Fibroblast of lung (primary cell): Measurements from ENCODE around the gene KRT20. TPM values are rescaled to one million over a fixed set of nuclear protein-coding genes. Genes with fewer than 3 reads are reported as not detected.

Experiments used
- DNase-seq, 2 donors: peaks; one replicate each; pipeline versions ENCODE4 v3.0.0 to v3.0.0-alpha.2; 2010; ENCODE audit warnings: low read depth in 2 of 2
- H2AFZ ChIP-seq: 2 replicates; pipeline ENCODE4 v1.5.1; 2012; ENCODE audit warnings: low read length, control low read depth, inconsistent platforms
- H3K27ac ChIP-seq: 2 replicates; pipeline ENCODE4 v1.5.1; 2011; ENCODE audit warnings: low read length, control low read depth; ENCODE audit not compliant: insufficient read depth
- H3K27me3 ChIP-seq: 2 replicates; pipeline ENCODE4 v1.5.1; 2011; ENCODE audit warnings: mild to moderate bottlenecking, low read length; ENCODE audit not compliant: control insufficient read depth, insufficient read depth
- H3K36me3 ChIP-seq: 2 replicates; pipeline ENCODE4 v1.5.1; 2011; ENCODE audit warnings: low read length; ENCODE audit not compliant: control insufficient read depth, insufficient read depth
- H3K4me1 ChIP-seq: 2 replicates; pipeline ENCODE4 v1.5.1; 2011; ENCODE audit warnings: low read length; ENCODE audit not compliant: control insufficient read depth, insufficient read depth; ENCODE audit errors: extremely low read depth
- H3K4me2 ChIP-seq: 2 replicates; pipeline ENCODE4 v1.5.1; 2011; ENCODE audit warnings: low read length, control low read depth; ENCODE audit not compliant: insufficient read depth; ENCODE audit errors: extremely low read depth
- H3K4me3 ChIP-seq, 4 experiments: fragments of 200-600 bp in 1 of 4; sonication (generic) in 1 of 4; replicated peaks in 1 of 4; 2 replicates each; pipeline ENCODE4 v1.5.1; 2011 to 2016; ENCODE audit warnings: low read length in 4 of 4, low read depth in 3 of 4, mild to moderate bottlenecking in 3 of 4, control low read depth in 2 of 4, inconsistent platforms in 1 of 4, mixed read lengths in 1 of 4; ENCODE audit not compliant: insufficient read depth in 1 of 4; ENCODE audit errors: control extremely low read depth in 1 of 4
- H3K79me2 ChIP-seq: 2 replicates; pipeline ENCODE4 v1.5.1; 2012; ENCODE audit warnings: mild to moderate bottlenecking, low read length, inconsistent platforms; ENCODE audit not compliant: control insufficient read depth, insufficient read depth
- H3K9ac ChIP-seq: 2 replicates; pipeline ENCODE4 v1.5.1; 2011; ENCODE audit warnings: mild to moderate bottlenecking, low read length, control low read depth; ENCODE audit not compliant: insufficient read depth
- H3K9me3 ChIP-seq: 2 replicates; pipeline ENCODE4 v1.5.1; 2012; ENCODE audit warnings: low read depth, low read length; ENCODE audit not compliant: control insufficient read depth, insufficient read depth
- H4K20me1 ChIP-seq: 2 replicates; pipeline ENCODE4 v1.5.1; 2011; ENCODE audit warnings: low read length; ENCODE audit not compliant: control insufficient read depth, insufficient read depth; ENCODE audit errors: extremely low read depth
- CTCF ChIP-seq, 2 donors: IDR thresholded peaks in 1 of 2; conservative IDR thresholded peaks in 1 of 2; 1 replicate in 1 of 2; 2 replicates in 1 of 2; pipeline ENCODE4 v1.5.1; 2011 to 2012; ENCODE audit warnings: low read length in 2 of 2, control low read depth in 1 of 2, inconsistent platforms in 1 of 2, low read depth in 1 of 2, mild to moderate bottlenecking in 1 of 2
- EZH2 ChIP-seq: IDR thresholded peaks from 2 replicates; pipeline ENCODE4 v1.5.1; 2012; ENCODE audit warnings: low read length, control low read depth, mild to moderate bottlenecking; ENCODE audit errors: missing control alignments
- polyA plus RNA-seq, 2 donors: library from polyadenylated mRNA; depleted of rRNA in 1 of 2; stranded (reverse) in 1 of 2; unstranded in 1 of 2; fragments of >200 nt; gene quantifications; 2 replicates each; pipeline ENCODE4 v1.2.1, GENCODE V29; 2011 to 2012; ENCODE audit warnings: missing spikeins in 1 of 2
- total RNA-seq: library from RNA; depleted of rRNA; stranded (reverse); fragments of >200 nt; gene quantifications from 2 replicates; pipeline ENCODE4 v1.2.1, GENCODE V29; 2014

KRT20 gene
- total and polyA plus RNA-seq, 2 donors (not counting 1 experiment from before 2014, with no cell fraction given): not detected

GRCh38 chr17:40849723-40850122 is 35.3 kb downstream of the KRT20 start:
- H3K9me3 ChIP-seq: no peaks in the 10 kb centered on the region
- no peaks in the 10 kb centered on the region for H4K20me1 ChIP-seq
- no peaks in the 10 kb centered on the region for H3K27me3 ChIP-seq
- H3K36me3 ChIP-seq: no peaks in the 10 kb centered on the region
- no peaks in the 10 kb centered on the region for H3K79me2 ChIP-seq
- no peak overlapping the region for H3K9ac ChIP-seq
- no peak overlapping the region for H3K4me2 ChIP-seq
- H3K27ac ChIP-seq: no peak overlapping the region
- no peak overlapping the region for H3K4me3 ChIP-seq
- no peak overlapping the region for H2AFZ ChIP-seq
- no peak for DNase-seq
- no peak for TF ChIP-seq EZH2
- no peaks in the 10 kb centered on the region for H3K4me1 ChIP-seq

- Histone ChIP-seq H3K27me3 (no peaks in the 10 kb centered on the region), H2AFZ (no peak overlapping the region), H3K4me3 (no peak overlapping the region), H3K4me2 (no peak overlapping the region), H3K9ac (no peak overlapping the region), H4K20me1 (no peaks in the 10 kb centered on the region), H3K27ac (no peak overlapping the region), H3K36me3 (no peaks in the 10 kb centered on the region), H3K9me3 (no peaks in the 10 kb centered on the region), H3K79me2 (no peaks in the 10 kb centered on the region), H3K4me1 (no peaks in the 10 kb centered on the region)
- DNase-seq: no peak
- TF ChIP-seq EZH2 (no peak), CTCF (conservative IDR thresholded peaks at IDR 0.05 in 1 of 2, IDR thresholded peaks at IDR 0.05 in 1 of 2; ENCODE audit: low read depth in 1 of 2, low read length in 2 of 2) (no peak)
These were observed 36.3 kb downstream of the KRT20 start for GRCh38 chr17:40848583-40849235.

GRCh38 chr17:40846515-40847144 is 38.4 kb downstream of the KRT20 start:
- H3K9me3 ChIP-seq: no peaks in the 10 kb centered on the region
- H4K20me1 ChIP-seq: no peaks in the 10 kb centered on the region
- H3K4me2 ChIP-seq: no peak overlapping the region
- H2AFZ ChIP-seq: no peak overlapping the region
- H3K4me1 ChIP-seq: no peaks in the 10 kb centered on the region
- TF ChIP-seq EZH2: no peak
- no peak for TF ChIP-seq CTCF (conservative IDR thresholded peaks at IDR 0.05 in 1 of 2, IDR thresholded peaks at IDR 0.05 in 1 of 2; ENCODE audit: low read depth in 1 of 2, low read length in 2 of 2)
- no peaks in the 10 kb centered on the region for H3K79me2 ChIP-seq
- no peaks in the 10 kb centered on the region for H3K27me3 ChIP-seq
- no peak overlapping the region for H3K9ac ChIP-seq
- H3K27ac ChIP-seq: no peak overlapping the region
- peak in 1 of 2 donors; percentile 4 for DNase-seq
- H3K36me3 ChIP-seq: no peaks in the 10 kb centered on the region
- no peak overlapping the region for H3K4me3 ChIP-seq
